ENCODE measurements around the gene RASSF1. TPM values are rescaled to one million over a fixed set of nuclear protein-coding genes. Genes with fewer than 3 reads are reported as not detected.

The RASSF1 gene
- polyA plus RNA-seq, 2 of the 4 experiments (the other 2 are of a cell fraction), result 14.4 to 15.4 TPM

DNA sequence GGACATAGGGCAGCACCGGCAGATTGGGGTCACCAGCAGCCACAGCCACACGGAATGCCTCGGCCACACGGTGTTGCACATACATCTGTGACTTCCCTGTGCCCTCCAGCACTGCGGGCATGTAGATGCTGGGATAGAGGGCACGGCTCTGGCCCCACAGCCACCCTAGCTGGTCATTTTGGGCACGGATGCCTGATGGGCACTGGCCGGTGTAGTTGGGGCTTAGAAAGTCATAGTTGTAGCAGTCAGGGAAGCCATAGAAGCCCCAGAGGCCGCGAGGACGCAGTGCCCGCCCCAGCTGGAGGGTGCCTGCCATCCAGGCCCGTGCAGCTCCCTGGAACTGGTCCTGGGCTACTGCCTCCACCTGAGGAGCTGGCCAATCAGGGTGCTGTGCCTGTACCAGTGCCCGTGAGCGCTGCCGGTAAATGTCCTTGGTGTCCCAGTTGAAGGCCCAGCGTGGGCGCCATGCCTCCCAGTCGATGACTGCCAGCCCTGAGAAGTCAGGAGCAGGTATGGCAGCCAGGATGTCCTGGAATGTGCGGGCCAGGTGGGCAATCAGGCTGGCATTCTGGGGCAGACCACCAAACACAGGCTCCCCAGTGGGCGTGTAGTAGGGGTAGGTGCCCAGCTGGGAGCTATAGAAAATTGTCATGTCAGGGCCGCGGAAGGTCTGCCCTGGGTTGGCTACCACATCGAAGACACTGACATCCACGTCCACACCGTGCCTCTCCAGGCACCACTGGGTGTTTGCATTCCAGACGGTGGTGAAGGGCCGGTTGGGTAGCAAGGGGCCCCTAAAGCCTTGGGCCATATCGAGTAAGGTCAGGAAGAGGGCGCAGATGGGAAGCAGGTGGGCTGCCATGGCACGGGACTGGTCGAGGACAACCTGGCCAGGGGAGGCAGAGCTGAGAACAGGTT is 38.3 kb downstream of the RASSF1 start:
- no peak for TF ChIP-seq POLR2AphosphoS2 (conservative IDR thresholded peaks at IDR 0.05; ENCODE audit: low read length)
- no peak for TF ChIP-seq TP53 (CRISPR knock-in tag; IDR thresholded peaks at IDR 0.05)
- TF ChIP-seq FOSL2 (IDR thresholded peaks at IDR 0.05), result no peak
- no peak for TF ChIP-seq FOSL2 (CRISPR knock-in tag; IDR thresholded peaks at IDR 0.05)
- no peak for TF ChIP-seq EP300 (IDR thresholded peaks at IDR 0.05)
- no peak for TF ChIP-seq TFCP2L1 (CRISPR knock-in tag; IDR thresholded peaks at IDR 0.05)
- TF ChIP-seq SREBF2 (IDR thresholded peaks at IDR 0.05), result no peak
- TF ChIP-seq CHD2 (IDR thresholded peaks at IDR 0.05; ENCODE audit: low read length, partially characterized antibody), result no peak
- no peak for TF ChIP-seq CHD4 (IDR thresholded peaks at IDR 0.05; ENCODE audit: borderline replicate concordance)
- no peak for TF ChIP-seq HOXB13 (CRISPR knock-in tag; IDR thresholded peaks at IDR 0.05; ENCODE audit: low read depth)
- TF ChIP-seq KDM1A (IDR thresholded peaks at IDR 0.05; ENCODE audit: low read depth), result no peak
- TF ChIP-seq HOXA7 (CRISPR knock-in tag; IDR thresholded peaks at IDR 0.05), result no peak
- no peak for TF ChIP-seq RNF2 (IDR thresholded peaks at IDR 0.05; ENCODE audit: borderline replicate concordance, low read depth)
- TF ChIP-seq FOSB (CRISPR knock-in tag; IDR thresholded peaks at IDR 0.05), result no peak
- TF ChIP-seq, protein P1, sequence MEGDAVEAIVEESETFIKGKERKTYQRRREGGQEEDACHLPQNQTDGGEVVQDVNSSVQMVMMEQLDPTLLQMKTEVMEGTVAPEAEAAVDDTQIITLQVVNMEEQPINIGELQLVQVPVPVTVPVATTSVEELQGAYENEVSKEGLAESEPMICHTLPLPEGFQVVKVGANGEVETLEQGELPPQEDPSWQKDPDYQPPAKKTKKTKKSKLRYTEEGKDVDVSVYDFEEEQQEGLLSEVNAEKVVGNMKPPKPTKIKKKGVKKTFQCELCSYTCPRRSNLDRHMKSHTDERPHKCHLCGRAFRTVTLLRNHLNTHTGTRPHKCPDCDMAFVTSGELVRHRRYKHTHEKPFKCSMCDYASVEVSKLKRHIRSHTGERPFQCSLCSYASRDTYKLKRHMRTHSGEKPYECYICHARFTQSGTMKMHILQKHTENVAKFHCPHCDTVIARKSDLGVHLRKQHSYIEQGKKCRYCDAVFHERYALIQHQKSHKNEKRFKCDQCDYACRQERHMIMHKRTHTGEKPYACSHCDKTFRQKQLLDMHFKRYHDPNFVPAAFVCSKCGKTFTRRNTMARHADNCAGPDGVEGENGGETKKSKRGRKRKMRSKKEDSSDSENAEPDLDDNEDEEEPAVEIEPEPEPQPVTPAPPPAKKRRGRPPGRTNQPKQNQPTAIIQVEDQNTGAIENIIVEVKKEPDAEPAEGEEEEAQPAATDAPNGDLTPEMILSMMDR (IDR thresholded peaks at IDR 0.05), result no peak
- TF ChIP-seq, protein P2, sequence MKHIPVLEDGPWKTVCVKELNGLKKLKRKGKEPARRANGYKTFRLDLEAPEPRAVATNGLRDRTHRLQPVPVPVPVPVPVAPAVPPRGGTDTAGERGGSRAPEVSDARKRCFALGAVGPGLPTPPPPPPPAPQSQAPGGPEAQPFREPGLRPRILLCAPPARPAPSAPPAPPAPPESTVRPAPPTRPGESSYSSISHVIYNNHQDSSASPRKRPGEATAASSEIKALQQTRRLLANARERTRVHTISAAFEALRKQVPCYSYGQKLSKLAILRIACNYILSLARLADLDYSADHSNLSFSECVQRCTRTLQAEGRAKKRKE (CRISPR knock-in tag; IDR thresholded peaks at IDR 0.05; ENCODE audit: low read depth), result no peak
- no peak for TF ChIP-seq POLR2A (IDR thresholded peaks at IDR 0.05; ENCODE audit: low read length)
- TF ChIP-seq EHF (CRISPR knock-in tag; IDR thresholded peaks at IDR 0.05), result no peak
- Histone ChIP-seq H3K4me3 (no peak overlapping the region), H3K4me2 (no peak overlapping the region), H3K9me3 (no peaks in the 10 kb centered on the region), H3K4me1 (peaks cover 26% of the 10 kb centered on the region), H3K27ac (no peak overlapping the region)
- ChIA-PET POLR2A (no interaction called here), CTCF (interaction anchor here (1.3 to 2.7 kb wide), 4 partner anchors 10 to 22 kb away, joined by 3 to 14 read pairs (median 6); partner anchors contain the start of genes HYAL2 and IFRD2)
- no peak for DNase-seq (ENCODE audit: low read depth in 1 of 2, low spot score in 1 of 2)
- no peak for FAIRE-seq
- WGBS (ENCODE audit: missing lambda C conversion rate), result 94% methylated on average over 17 of the region's 32 CpGs
- ATAC-seq, result no peak

DNA sequence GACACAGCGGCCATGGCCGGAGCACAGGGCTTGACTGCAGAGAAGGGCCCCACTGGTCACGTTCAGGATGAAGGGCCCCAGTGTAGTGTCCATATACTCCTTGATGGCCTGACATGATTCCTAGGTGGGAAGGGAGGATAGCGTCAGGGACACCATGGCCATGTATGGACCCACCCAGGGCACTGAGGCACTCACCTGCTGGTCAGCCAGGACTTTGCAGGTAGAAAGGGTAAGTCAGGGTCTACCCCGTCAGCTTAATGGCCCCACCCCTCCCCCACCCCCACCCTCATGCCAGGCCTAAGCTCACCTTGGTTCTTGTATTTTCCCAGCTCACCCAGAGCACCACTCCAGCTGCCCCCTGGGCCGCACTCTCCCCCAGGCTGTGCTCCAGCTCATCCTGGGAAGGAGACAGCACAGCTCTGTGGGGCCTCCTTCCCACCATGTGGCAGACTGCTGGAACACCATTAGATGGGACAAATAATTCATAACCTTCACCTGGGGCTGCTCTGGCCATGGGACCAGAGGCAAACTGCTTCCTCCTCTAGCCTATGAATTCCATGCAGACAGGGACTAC is 39.9 kb downstream of the RASSF1 start:
- 96% methylated on average over 4 of the region's 6 CpGs for WGBS (ENCODE audit: missing lambda C conversion rate)
- Histone ChIP-seq H3K4me2 (peak overlapping the region; percentile 92; the same call in 2 of the 3 replicates), H3K27ac (peak overlapping the region in 1 of 2 experiments; percentile 82; a peak in 2 of 6 replicates), H3K9me3 (no peaks in the 10 kb centered on the region), H3K4me3 (no peak overlapping the region), H3K4me1 (peaks cover 26% of the 10 kb centered on the region)
- no peak for FAIRE-seq
- POLR2A ChIA-PET, result interaction anchor here (0.6 kb wide), 1 partner anchor 270 kb away, joined by 3 read pairs; no protein-coding TSS in a partner anchor
- TF ChIP-seq, protein P3, sequence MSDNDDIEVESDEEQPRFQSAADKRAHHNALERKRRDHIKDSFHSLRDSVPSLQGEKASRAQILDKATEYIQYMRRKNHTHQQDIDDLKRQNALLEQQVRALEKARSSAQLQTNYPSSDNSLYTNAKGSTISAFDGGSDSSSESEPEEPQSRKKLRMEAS (IDR thresholded peaks at IDR 0.05), result no peak
- TF ChIP-seq RNF2 (IDR thresholded peaks at IDR 0.05; ENCODE audit: borderline replicate concordance, low read depth) (no peak), CHD4 (IDR thresholded peaks at IDR 0.05; ENCODE audit: borderline replicate concordance) (no peak), POLR2A (IDR thresholded peaks at IDR 0.05; ENCODE audit: low read length) (no peak), HOXB13 (CRISPR knock-in tag; IDR thresholded peaks at IDR 0.05; ENCODE audit: low read depth) (no peak), FOSL2 (IDR thresholded peaks at IDR 0.05) (no peak), FOSL2 (CRISPR knock-in tag; IDR thresholded peaks at IDR 0.05) (no peak), TFCP2L1 (CRISPR knock-in tag; IDR thresholded peaks at IDR 0.05) (no peak), MAFK (IDR thresholded peaks at IDR 0.05; ENCODE audit: partially characterized antibody) (no peak)
- CTCF ChIA-PET, result interaction anchor here (1.2 to 3.5 kb wide), 4 partner anchors 9 to 27 kb away, joined by 3 to 21 read pairs (median 6); partner anchors contain the start of genes HYAL2, IFRD2 and TUSC2
- DNase-seq (ENCODE audit: low read depth in 1 of 2, low spot score in 1 of 2), result no peak
- no peak for ATAC-seq
